Thoracic aorta (tissue), 2 donors: ENCODE measurements around the gene PGM5. TPM values are rescaled to one million over a fixed set of nuclear protein-coding genes. Genes with fewer than 3 reads are reported as not detected.
A peak's percentile ranks its signal among the peaks of the same experiment; 100 is the strongest.

Experiments used
- ATAC-seq: fragments of 150-250 bp; one replicate; pipeline ENCODE4 v1.8.0; 2017; ENCODE audit warnings: low read depth; ENCODE audit not compliant: insufficient number of reproducible peaks, low FRiP score
- DNase-seq: peaks from one replicate; pipeline ENCODE4 v3.0.0-alpha.2; 2020; ENCODE audit warnings: low spot score
- H3K27ac ChIP-seq, 2 donors: fragments of 200-600 bp; sonication (generic); 1 replicate in 1 of 2; 2 replicates in 1 of 2; pipeline ENCODE4 v1.5.1; 2016; ENCODE audit warnings: mild to moderate bottlenecking in 2 of 2, moderate library complexity in 2 of 2
- H3K27me3 ChIP-seq: fragments of 200-600 bp; sonication (generic); replicated peaks from 2 replicates; pipeline ENCODE4 v1.6.0; 2016; ENCODE audit warnings: mild to moderate bottlenecking; ENCODE audit not compliant: insufficient read depth
- H3K36me3 ChIP-seq: fragments of 200-600 bp; sonication (generic); one replicate; pipeline ENCODE4 v1.5.1; 2016
- H3K4me1 ChIP-seq, 2 donors: fragments of 200-600 bp; sonication (generic); 1 replicate in 1 of 2; 2 replicates in 1 of 2; pipeline versions ENCODE4 v1.5.1 to v1.6.0; 2016; ENCODE audit warnings: low read depth in 2 of 2, mild to moderate bottlenecking in 1 of 2; ENCODE audit not compliant: control insufficient read depth in 1 of 2
- H3K4me3 ChIP-seq: fragments of 200-600 bp; sonication (generic); 2 replicates; pipeline ENCODE4 v1.5.1; 2016; ENCODE audit warnings: mild to moderate bottlenecking
- H3K9me3 ChIP-seq: fragments of 200-600 bp; sonication (generic); 2 replicates; pipeline ENCODE4 v1.5.1; 2016
- CTCF ChIP-seq: fragments of 200-600 bp; sonication (generic); IDR thresholded peaks from one replicate; pipeline ENCODE4 v1.5.1; 2019; ENCODE audit warnings: antibody characterized with exemption
- total RNA-seq, 2 donors: library from RNA; depleted of rRNA; stranded (reverse); fragments of >200 nt; gene quantifications; one replicate each; pipeline versions ENCODE4 v1.1.0 to v1.2.3, GENCODE V29; 2016

Gene PGM5
- total RNA-seq, 2 donors from 2014 or later = 79.3 to 94.1 TPM

- Histone ChIP-seq H3K27ac (peak overlapping the region in 1 of 2 donors; percentile 0), H3K27me3 (no peaks in the 10 kb centered on the region), H3K4me1 (peaks cover 4 to 41% of the 10 kb centered on the region in 2 donors), H3K9me3 (no peaks in the 10 kb centered on the region), H3K36me3 (peaks cover 11% of the 10 kb centered on the region), H3K4me3 (no peak overlapping the region)
- ATAC-seq (no peak), DNase-seq (no peak)
- TF ChIP-seq CTCF = no peak
Measured at GRCh38 chr9:68480807-68481206, 124.4 kb downstream of the PGM5 start.

DNA sequence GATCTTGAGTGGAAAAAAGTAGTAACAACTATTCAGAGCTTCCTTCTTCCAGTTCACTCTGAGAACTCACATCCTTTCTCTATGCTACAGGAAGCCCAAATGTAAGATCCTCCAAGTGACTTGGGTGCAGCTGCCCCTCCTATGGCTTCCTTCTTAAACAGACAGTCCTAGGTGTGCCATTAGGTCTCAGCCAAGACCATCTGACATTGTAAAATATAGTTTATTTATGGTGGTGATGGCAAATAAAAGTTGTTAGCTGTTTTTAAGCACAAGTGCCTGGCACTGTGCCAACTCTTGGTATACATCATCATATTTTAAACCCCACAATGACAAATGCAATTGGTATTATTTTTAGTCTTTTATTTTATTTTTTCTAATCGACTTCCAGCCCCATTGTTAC is 126.1 kb downstream of the PGM5 start:
- Histone ChIP-seq H3K4me3 (no peak overlapping the region), H3K36me3 (peaks cover 14% of the 10 kb centered on the region), H3K4me1 (peaks cover 3 to 26% of the 10 kb centered on the region in 2 donors), H3K27me3 (no peaks in the 10 kb centered on the region), H3K27ac (no peak overlapping the region), H3K9me3 (peaks cover 4% of the 10 kb centered on the region)
- no peak for TF ChIP-seq CTCF
- ATAC-seq (no peak), DNase-seq (no peak)

DNA sequence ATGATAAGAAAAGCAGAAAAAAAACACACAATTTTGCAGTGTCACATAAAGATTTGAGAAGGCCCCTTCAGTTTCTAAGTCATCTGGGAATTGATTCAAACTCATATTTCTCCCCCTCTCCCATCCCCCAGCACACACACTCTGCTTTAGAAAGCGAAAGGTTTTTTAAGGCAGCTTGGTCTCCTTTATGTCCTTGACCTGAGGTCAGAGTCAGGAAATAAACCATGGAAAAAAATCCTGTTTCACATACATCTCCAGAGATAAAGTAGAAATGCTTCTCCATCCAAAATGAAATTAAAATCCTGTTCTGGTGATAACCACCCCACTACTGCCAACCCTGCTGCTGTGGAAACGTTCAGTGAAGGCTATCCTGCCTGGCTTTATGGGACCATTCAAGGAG is 131.7 kb downstream of the PGM5 start:
- Histone ChIP-seq H3K36me3 (peaks cover 14% of the 10 kb centered on the region), H3K9me3 (peaks cover 4% of the 10 kb centered on the region)

DNA sequence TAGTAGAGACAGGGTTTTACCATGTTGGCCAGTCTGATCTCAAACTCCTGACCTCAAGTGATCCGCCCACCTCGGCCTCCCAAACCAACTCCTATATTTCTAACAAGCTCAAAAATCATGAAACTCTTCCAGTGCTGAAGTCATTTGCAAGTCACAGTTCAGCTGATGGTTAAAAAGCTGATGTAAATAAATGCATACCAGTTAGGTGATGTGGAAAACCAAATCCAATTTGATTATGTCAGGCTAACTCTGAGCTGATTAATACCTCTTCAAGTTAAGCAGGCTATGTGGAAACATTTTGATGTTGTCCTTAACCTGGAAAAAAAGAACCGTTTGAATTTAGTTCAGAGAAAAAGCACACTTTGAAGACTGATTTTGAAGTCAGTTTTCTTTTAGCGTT is 133.2 kb downstream of the PGM5 start:
- ATAC-seq = no peak
- H3K4me3 ChIP-seq = no peak overlapping the region
- H3K27ac ChIP-seq = no peak overlapping the region
- no peak for TF ChIP-seq CTCF
- DNase-seq = no peak
- no peaks in the 10 kb centered on the region for H3K27me3 ChIP-seq
- H3K36me3 ChIP-seq = peaks cover 13% of the 10 kb centered on the region
- H3K4me1 ChIP-seq = peaks cover 0 to 24% of the 10 kb centered on the region in 2 donors
- peaks cover 4% of the 10 kb centered on the region for H3K9me3 ChIP-seq

More for the DNA sequence above, 131.7 kb downstream of the PGM5 start:
- Histone ChIP-seq H3K4me1 (peaks cover 0 to 11% of the 10 kb centered on the region in 2 donors), H3K4me3 (no peak overlapping the region), H3K27me3 (no peaks in the 10 kb centered on the region), H3K27ac (no peak overlapping the region)
- ATAC-seq = no peak
- DNase-seq = no peak
- no peak for TF ChIP-seq CTCF

- no peaks in the 10 kb centered on the region for H3K36me3 ChIP-seq
- no peaks in the 10 kb centered on the region for H3K27me3 ChIP-seq
- no peak for TF ChIP-seq CTCF
- ATAC-seq (no peak), DNase-seq (no peak)
- H3K4me3 ChIP-seq = no peak overlapping the region
- no peak overlapping the region for H3K27ac ChIP-seq
- H3K9me3 ChIP-seq = no peaks in the 10 kb centered on the region
- H3K4me1 ChIP-seq = peaks cover 0 to 43% of the 10 kb centered on the region in 2 donors
Measured at GRCh38 chr9:68492806-68493205, 136.4 kb downstream of the PGM5 start.
